OCI-LY7 (cell line): ENCODE results near the gene DYNC1I1. TPM values are rescaled to one million over a fixed set of nuclear protein-coding genes. Genes with fewer than 3 reads are reported as not detected.

ENCODE experiments used
- BruUV-seq: library from RNA; stranded (reverse); fragments of 400-500 nt; replicated peaks from 2 replicates; lab custom pipeline; 2021; lab: Mats Ljungman, UMichigan
- CTCF ChIA-PET: fragments of 300-600 bp; sonication (Branson Sonifier 250); formaldehyde crosslinking; loops from one replicate; lab custom pipeline; 2022; ENCODE audit warnings: antibody characterized with exemption; ENCODE audit not compliant: unreplicated experiment; lab: Charles Lee
- POLR2A ChIA-PET: fragments of 300-600 bp; sonication (Branson Sonifier 250); formaldehyde crosslinking; loops from one replicate; lab custom pipeline; 2022; ENCODE audit warnings: antibody characterized with exemption; lab: Charles Lee
- DNase-seq: peaks from one replicate; pipeline ENCODE4 v3.0.0-alpha.2; 2015; ENCODE audit warnings: low spot score
- H2AFZ ChIP-seq: fragments of 200-600 bp; sonication (generic), shearing (Covaris generic); 2 replicates; pipeline ENCODE4 v1.6.1; 2014; ENCODE audit warnings: mild to moderate bottlenecking, antibody characterized with exemption, low read length, moderate library complexity
- H3K27ac ChIP-seq: fragments of 200-600 bp; sonication (generic); 2 replicates; pipeline ENCODE4 v1.5.1; 2014; ENCODE audit warnings: mixed run types, low read depth, mild to moderate bottlenecking, moderate library complexity, low read length, inconsistent platforms; ENCODE audit not compliant: poor library complexity, severe bottlenecking
- H3K36me3 ChIP-seq: fragments of 200-600 bp; sonication (generic); 2 replicates; pipeline ENCODE4 v1.6.1; 2014; ENCODE audit warnings: mild to moderate bottlenecking, antibody characterized with exemption, low read length, moderate library complexity, mixed read lengths; ENCODE audit not compliant: insufficient read depth
- H3K4me1 ChIP-seq: fragments of 200-600 bp; sonication (generic); 2 replicates; pipeline ENCODE4 v1.5.1; 2014; ENCODE audit warnings: mild to moderate bottlenecking, low read length; ENCODE audit not compliant: insufficient read depth, poor library complexity, severe bottlenecking
- H3K4me2 ChIP-seq: fragments of 200-600 bp; sonication (generic); 2 replicates; pipeline ENCODE4 v1.6.1; 2014; ENCODE audit warnings: mild to moderate bottlenecking, low read length
- H3K4me3 ChIP-seq: fragments of 200-600 bp; sonication (generic); 2 replicates; pipeline ENCODE4 v1.5.1; 2014; ENCODE audit warnings: mild to moderate bottlenecking, low read depth, low read length; ENCODE audit not compliant: poor library complexity, severe bottlenecking
- H3K79me2 ChIP-seq: fragments of 200-600 bp; sonication (generic); 2 replicates; pipeline ENCODE4 v1.6.1; 2016; ENCODE audit warnings: low read depth, mild to moderate bottlenecking, low read length, moderate library complexity, mixed read lengths; ENCODE audit not compliant: insufficient read depth
- H3K9me2 ChIP-seq: fragments of 200-600 bp; sonication (generic); 2 replicates; pipeline ENCODE4 v1.6.1; 2016; ENCODE audit warnings: mild to moderate bottlenecking, low read length, mixed read lengths; ENCODE audit not compliant: insufficient read depth
- H3K9me3 ChIP-seq: fragments of 200-600 bp; sonication (generic); 2 replicates; pipeline ENCODE4 v1.6.1; 2014; ENCODE audit warnings: mild to moderate bottlenecking, mixed run types, low read length, mixed read lengths
- H4K20me1 ChIP-seq: fragments of 200-600 bp; sonication (generic); 2 replicates; pipeline ENCODE4 v1.6.1; 2014; ENCODE audit warnings: mild to moderate bottlenecking, antibody characterized with exemption, low read length, moderate library complexity, mixed read lengths; ENCODE audit not compliant: insufficient read depth
- CTCF ChIP-seq: fragments of 200-600 bp; sonication (generic); conservative IDR thresholded peaks from 2 replicates; pipeline ENCODE4 v1.5.1; 2014; ENCODE audit warnings: mild to moderate bottlenecking, antibody characterized with exemption, low read length, moderate library complexity, mixed read lengths
- EZH2phosphoT487 ChIP-seq: fragments of 200-600 bp; sonication (generic); IDR thresholded peaks from 2 replicates; pipeline ENCODE4 v1.6.1; 2018; ENCODE audit warnings: low read depth, borderline replicate concordance, mild to moderate bottlenecking, mixed run types, antibody characterized with exemption, low read length, moderate library complexity, mixed read lengths
- intact Hi-C: fragments of 100-400 bp; cut with micrococcal nuclease; formaldehyde crosslinking; loops from one replicate; pipeline ENCODE4 v1.10.0; 2022; ENCODE audit not compliant: unreplicated experiment
- total RNA-seq, 2 experiments: library from RNA; depleted of rRNA in 1 of 2; stranded (reverse); fragments of >200 nt in 1 of 2; shearing (Covaris generic) in 1 of 2; gene quantifications; 2 replicates each; pipeline ENCODE4 v1.2.3, GENCODE V29; 2014 to 2022

DYNC1I1 gene
- total RNA-seq, 2 experiments from 2014 or later, result not detected

GRCh38 chr7:95802270-95802669 lies 29.9 kb downstream of the DYNC1I1 start:
- intact Hi-C loops, result no loop called here
- CTCF ChIA-PET, result no interaction called here
- Histone ChIP-seq H3K9me2 (no peaks in the 10 kb centered on the region), H3K4me1 (no peaks in the 10 kb centered on the region), H3K9me3 (no peaks in the 10 kb centered on the region), H3K36me3 (no peaks in the 10 kb centered on the region), H4K20me1 (no peaks in the 10 kb centered on the region), H3K4me2 (no peak overlapping the region), H3K79me2 (no peaks in the 10 kb centered on the region), H2AFZ (no peak overlapping the region), H3K4me3 (no peak overlapping the region), H3K27ac (no peak overlapping the region)
- POLR2A ChIA-PET, result no interaction called here
- no peak for DNase-seq
- TF ChIP-seq EZH2phosphoT487 (no peak), CTCF (no peak)
- BruUV-seq, result no TSS peak

DNA sequence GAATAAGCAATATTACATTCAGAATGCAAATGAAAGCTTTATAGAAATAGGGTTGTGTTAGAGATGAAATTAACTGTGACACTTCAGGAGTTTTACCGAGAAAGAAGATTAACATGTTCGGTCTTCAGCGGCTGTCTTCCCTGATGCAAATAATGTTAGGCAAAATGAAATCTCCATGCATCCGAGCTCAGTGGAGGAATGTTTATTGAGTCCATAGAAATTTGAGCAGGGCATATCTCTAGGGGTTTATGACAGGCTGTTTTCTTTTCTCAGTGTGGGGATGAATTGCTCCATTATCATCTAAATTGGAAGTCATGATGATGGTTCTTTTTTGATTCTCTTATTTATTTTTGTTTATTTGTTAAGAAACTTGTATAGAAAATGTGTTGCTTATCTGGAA lies 31.7 kb downstream of the DYNC1I1 start:
- ChIA-PET POLR2A (no interaction called here), CTCF (no interaction called here)
- Histone ChIP-seq H3K4me2 (no peak overlapping the region), H3K4me3 (no peak overlapping the region), H3K36me3 (no peaks in the 10 kb centered on the region), H3K9me2 (no peaks in the 10 kb centered on the region), H2AFZ (no peak overlapping the region), H3K9me3 (no peaks in the 10 kb centered on the region), H3K27ac (no peak overlapping the region), H3K79me2 (no peaks in the 10 kb centered on the region), H3K4me1 (no peaks in the 10 kb centered on the region), H4K20me1 (no peaks in the 10 kb centered on the region)
- TF ChIP-seq CTCF (no peak), EZH2phosphoT487 (no peak)
- DNase-seq, result no peak
- BruUV-seq, result no TSS peak
- intact Hi-C loops, result no loop called here

DNA sequence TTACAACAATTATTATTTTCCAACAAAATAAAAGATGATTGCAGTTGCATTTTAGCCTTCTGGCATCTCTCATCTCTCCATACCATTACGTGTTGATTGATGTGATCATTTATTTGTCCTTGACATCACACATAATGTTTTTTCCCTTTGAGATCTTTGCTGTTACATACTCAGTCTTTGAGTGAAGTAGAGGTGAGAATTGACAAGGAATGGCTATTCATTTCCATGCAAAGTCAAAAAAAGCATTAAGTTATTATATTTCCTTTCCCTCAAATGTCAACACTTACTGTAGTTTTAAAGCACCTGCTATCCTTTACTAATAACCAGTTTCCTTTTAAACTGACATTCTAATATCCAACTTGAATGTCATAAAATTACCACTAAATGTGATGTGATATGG lies 33.6 kb downstream of the DYNC1I1 start:
- no peak overlapping the region for H3K27ac ChIP-seq
- no peak for TF ChIP-seq EZH2phosphoT487
- TF ChIP-seq CTCF, result no peak
- H4K20me1 ChIP-seq, result no peaks in the 10 kb centered on the region
- ChIA-PET CTCF (no interaction called here), POLR2A (no interaction called here)
- no peak overlapping the region for H3K4me2 ChIP-seq
- H3K9me2 ChIP-seq, result no peaks in the 10 kb centered on the region
- H3K79me2 ChIP-seq, result no peaks in the 10 kb centered on the region
- no peak for DNase-seq
- BruUV-seq, result no TSS peak
- H3K36me3 ChIP-seq, result no peaks in the 10 kb centered on the region
- no peaks in the 10 kb centered on the region for H3K9me3 ChIP-seq
- intact Hi-C loops, result no loop called here
- no peaks in the 10 kb centered on the region for H3K4me1 ChIP-seq
- H2AFZ ChIP-seq, result no peak overlapping the region
- H3K4me3 ChIP-seq, result no peak overlapping the region
